Transverse colon (tissue), 4 donors: ENCODE data around the gene LCN2. TPM values are rescaled to one million over a fixed set of nuclear protein-coding genes. Genes with fewer than 3 reads are reported as not detected.

Experiments used
- DNase-seq: peaks from one replicate; pipeline ENCODE4 v3.0.0-alpha.2; 2019
- H3K27ac ChIP-seq, 4 donors: fragments of 200-600 bp; sonication (generic); 2 replicates each; pipeline ENCODE4 v1.5.1; 2016 to 2018; ENCODE audit warnings: inconsistent platforms in 4 of 4
- H3K27me3 ChIP-seq: fragments of 200-600 bp; sonication (generic); 2 replicates; pipeline ENCODE4 v1.5.1; 2017; ENCODE audit warnings: inconsistent platforms
- H3K36me3 ChIP-seq, 4 donors: fragments of 200-600 bp; sonication (generic); 2 replicates each; pipeline ENCODE4 v1.5.1; 2017 to 2019; ENCODE audit warnings: inconsistent platforms in 4 of 4
- H3K4me1 ChIP-seq, 4 donors: fragments of 200-600 bp; sonication (generic); 2 replicates each; pipeline ENCODE4 v1.5.1; 2017 to 2020; ENCODE audit warnings: inconsistent platforms in 4 of 4
- H3K4me3 ChIP-seq, 4 donors: fragments of 200-600 bp; sonication (generic); 1 replicate in 1 of 4; 2 replicates in 3 of 4; pipeline versions ENCODE4 v1.5.1 to v1.6.1; 2017 to 2019; ENCODE audit warnings: inconsistent platforms in 4 of 4
- H3K9me3 ChIP-seq, 2 donors: fragments of 200-600 bp; sonication (generic); 2 replicates each; pipeline ENCODE4 v1.5.1; 2017 to 2019; ENCODE audit warnings: inconsistent platforms in 2 of 2
- CTCF ChIP-seq, 5 experiments: fragments of 200-600 bp in 3 of 5; fragments of 450-650 bp in 2 of 5; sonication (generic) in 3 of 5; IDR thresholded peaks; 1 replicate in 2 of 5; 2 replicates in 3 of 5; pipeline ENCODE4 v1.5.1; 2016 to 2017; ENCODE audit warnings: antibody characterized with exemption in 5 of 5, inconsistent platforms in 3 of 5, mild to moderate bottlenecking in 2 of 5, moderate library complexity in 1 of 5
- EP300 ChIP-seq: sonication (generic); formaldehyde crosslinking; IDR thresholded peaks from one replicate; pipeline ENCODE4 v1.6.1; 2017; ENCODE audit warnings: antibody characterized with exemption, low read depth
- POLR2A ChIP-seq: fragments of 450-650 bp; IDR thresholded peaks from one replicate; pipeline ENCODE4 v1.6.1; 2016; ENCODE audit warnings: antibody characterized with exemption, mild to moderate bottlenecking, moderate library complexity
- POLR2AphosphoS5 ChIP-seq, 3 donors: sonication (generic); formaldehyde crosslinking; IDR thresholded peaks; one replicate each; pipeline ENCODE4 v1.6.1; 2016; ENCODE audit warnings: antibody characterized with exemption in 3 of 3
- WGBS, 2 donors: methylation state at CpG; one replicate each; pipeline ENCODE4 v1.1.5; 2018; ENCODE audit warnings: low coverage in 1 of 2; 5-methylcytosine and 5-hydroxymethylcytosine counted together
- in situ Hi-C, 4 donors: fragments of 200-750 bp; cut with MboI; loops; one replicate each; pipeline versions ENCODE4 v1.15.0 to v1.15.1; 2017; ENCODE audit warnings: low sequenced_read_pairs in 3 of 4, low pct_ligation_motif_present in 1 of 4, low pct_unique_long_range_greater_than_20kb in 1 of 4
- intact Hi-C: fragments of 100-400 bp; cut with DNase I; formaldehyde crosslinking; loops from one replicate; pipeline ENCODE4 v1.15.1; 2023; ENCODE audit warnings: low total_unique reads
- total RNA-seq, 4 donors: library from RNA; depleted of rRNA; stranded (reverse); fragments of >200 nt; gene quantifications; one replicate each; pipeline ENCODE4 v1.1.0, GENCODE V29; 2016

LCN2 gene
- total RNA-seq, 4 donors from 2014 or later: 8.6 to 115 (median 37.3) TPM

- Histone ChIP-seq H3K36me3 (peaks cover 0 to 21% (median 10%) of the 10 kb centered on the region in 4 donors), H3K4me3 (no peak overlapping the region), H3K27ac (no peak overlapping the region), H3K27me3 (no peaks in the 10 kb centered on the region), H3K4me1 (peaks cover 7 to 35% (median 30%) of the 10 kb centered on the region in 4 donors), H3K9me3 (no peaks in the 10 kb centered on the region)
- 92% methylated on average over 5 of the region's 5 CpGs; no CpG with 5 or more reads in 1 of the 2 donors for WGBS, 2 donors
- intact Hi-C loops (no loop called here), in situ Hi-C loops (loop anchor here in 1 of 4 donors (25.0 kb wide), 1 partner anchor 159 kb away; no protein-coding TSS in a partner anchor)
- no peak for DNase-seq
- TF ChIP-seq POLR2A: no peak
- TF ChIP-seq CTCF (IDR thresholded peaks at IDR 0.05): no peak
- no peak for TF ChIP-seq EP300
- no peak for TF ChIP-seq POLR2AphosphoS5 (IDR thresholded peaks at IDR 0.05)
Measured at GRCh38 chr9:128121466-128121810, 27.8 kb upstream of the LCN2 start.

GRCh38 chr9:128121924-128122808 is 27.1 kb upstream of the LCN2 start:
- no peak for DNase-seq
- intact Hi-C loops: no loop called here
- Histone ChIP-seq H3K4me1 (peaks cover 11 to 32% (median 29%) of the 10 kb centered on the region in 4 donors), H3K4me3 (no peak overlapping the region), H3K9me3 (no peaks in the 10 kb centered on the region), H3K27me3 (no peaks in the 10 kb centered on the region), H3K36me3 (peaks cover 0 to 21% (median 10%) of the 10 kb centered on the region in 4 donors), H3K27ac (no peak overlapping the region)
- 93% methylated on average over 22 of the region's 27 CpGs; no CpG with 5 or more reads in 1 of the 2 donors for WGBS, 2 donors
- in situ Hi-C loops: loop anchor here in 1 of 4 donors (25.0 kb wide), 1 partner anchor 160 kb away; no protein-coding TSS in a partner anchor
- TF ChIP-seq POLR2AphosphoS5 (IDR thresholded peaks at IDR 0.05): no peak
- no peak for TF ChIP-seq CTCF (IDR thresholded peaks at IDR 0.05)
- TF ChIP-seq EP300: no peak

- Histone ChIP-seq H3K9me3 (no peaks in the 10 kb centered on the region), H3K27me3 (no peaks in the 10 kb centered on the region), H3K4me1 (peaks cover 10 to 27% (median 24%) of the 10 kb centered on the region in 4 donors), H3K27ac (no peak overlapping the region), H3K36me3 (peaks cover 0 to 21% (median 10%) of the 10 kb centered on the region in 4 donors), H3K4me3 (no peak overlapping the region)
- 95% methylated on average over 22 of the region's 24 CpGs; no CpG with 5 or more reads in 1 of the 2 donors for WGBS, 2 donors
- DNase-seq: no peak
- in situ Hi-C loops: loop anchor here in 1 of 4 donors (25.0 kb wide), 1 partner anchor 160 kb away; no protein-coding TSS in a partner anchor
- TF ChIP-seq CTCF (IDR thresholded peaks at IDR 0.05) (no peak), POLR2AphosphoS5 (IDR thresholded peaks at IDR 0.05) (no peak), POLR2A (no peak), EP300 (no peak)
- intact Hi-C loops: no loop called here
Measured at GRCh38 chr9:128122809-128123175, 26.5 kb upstream of the LCN2 start.

- in situ Hi-C loops (loop anchor here in 1 of 4 donors (25.0 kb wide), 1 partner anchor 161 kb away; no protein-coding TSS in a partner anchor), intact Hi-C loops (no loop called here)
- Histone ChIP-seq H3K27me3 (no peaks in the 10 kb centered on the region), H3K36me3 (peaks cover 0 to 21% (median 10%) of the 10 kb centered on the region in 4 donors), H3K4me3 (no peak overlapping the region), H3K9me3 (no peaks in the 10 kb centered on the region), H3K4me1 (peaks cover 8 to 24% (median 20%) of the 10 kb centered on the region in 4 donors), H3K27ac (no peak overlapping the region)
- TF ChIP-seq CTCF (IDR thresholded peaks at IDR 0.05) (no peak), POLR2AphosphoS5 (IDR thresholded peaks at IDR 0.05) (no peak), POLR2A (no peak), EP300 (no peak)
- 90 to 94% methylated on average over 7 to 21 of the region's 21 CpGs for WGBS, 2 donors
- DNase-seq: no peak
Measured at GRCh38 chr9:128123451-128124080, 25.7 kb upstream of the LCN2 start.
